Prostate gland (tissue), 2 donors: Measurements from ENCODE around the gene NIPAL3. TPM values are rescaled to one million over a fixed set of nuclear protein-coding genes. Genes with fewer than 3 reads are reported as not detected.
A peak's percentile ranks its signal among the peaks of the same experiment; 100 is the strongest.

Experiments used
- DNase-seq: peaks from one replicate; pipeline ENCODE4 v3.0.0-alpha.2; 2019; ENCODE audit warnings: low spot score
- H3K27ac ChIP-seq, 2 donors: fragments of 200-600 bp; sonication (generic); 2 replicates each; pipeline ENCODE4 v1.5.1; 2017 to 2019
- H3K27me3 ChIP-seq: fragments of 200-600 bp; sonication (generic); replicated peaks from 2 replicates; pipeline ENCODE4 v1.5.1; 2019; ENCODE audit not compliant: insufficient read depth
- H3K36me3 ChIP-seq, 2 donors: fragments of 200-600 bp; sonication (generic); 1 replicate in 1 of 2; 2 replicates in 1 of 2; pipeline versions ENCODE4 v1.5.1 to v1.8.1; 2017 to 2019
- H3K4me1 ChIP-seq: fragments of 200-600 bp; sonication (generic); replicated peaks from 2 replicates; pipeline ENCODE4 v1.5.1; 2019
- H3K4me3 ChIP-seq, 2 donors: fragments of 200-600 bp; sonication (generic); 2 replicates each; pipeline ENCODE4 v1.5.1; 2017 to 2019
- H3K9me3 ChIP-seq: fragments of 200-600 bp; sonication (generic); 2 replicates; pipeline ENCODE4 v1.5.1; 2017
- CTCF ChIP-seq, 4 experiments: fragments of 200-600 bp in 2 of 4; fragments of 450-650 bp in 2 of 4; sonication (generic) in 2 of 4; IDR thresholded peaks; 1 replicate in 3 of 4; 2 replicates in 1 of 4; pipeline ENCODE4 v1.5.1; 2016 to 2019; ENCODE audit warnings: antibody characterized with exemption in 4 of 4, mild to moderate bottlenecking in 2 of 4, moderate library complexity in 2 of 4
- POLR2A ChIP-seq: fragments of 450-650 bp; IDR thresholded peaks from one replicate; pipeline ENCODE4 v1.6.1; 2016; ENCODE audit warnings: antibody characterized with exemption, mild to moderate bottlenecking
- POLR2AphosphoS5 ChIP-seq: sonication (generic); formaldehyde crosslinking; IDR thresholded peaks from one replicate; pipeline ENCODE4 v1.6.1; 2017; ENCODE audit warnings: antibody characterized with exemption
- WGBS: methylation state at CpG from one replicate; pipeline ENCODE4 v1.1.5; 2018; 5-methylcytosine and 5-hydroxymethylcytosine counted together
- intact Hi-C: fragments of 100-400 bp; cut with DNase I; formaldehyde crosslinking; loops from one replicate; pipeline ENCODE4 v1.14.2; 2022
- total RNA-seq, 2 donors: library from RNA; depleted of rRNA; stranded (reverse); fragments of >200 nt; gene quantifications; one replicate each; pipeline ENCODE4 v1.1.0, GENCODE V29; 2016

NIPAL3 gene
- total RNA-seq, 2 donors from 2014 or later = 125 to 350 TPM

DNA sequence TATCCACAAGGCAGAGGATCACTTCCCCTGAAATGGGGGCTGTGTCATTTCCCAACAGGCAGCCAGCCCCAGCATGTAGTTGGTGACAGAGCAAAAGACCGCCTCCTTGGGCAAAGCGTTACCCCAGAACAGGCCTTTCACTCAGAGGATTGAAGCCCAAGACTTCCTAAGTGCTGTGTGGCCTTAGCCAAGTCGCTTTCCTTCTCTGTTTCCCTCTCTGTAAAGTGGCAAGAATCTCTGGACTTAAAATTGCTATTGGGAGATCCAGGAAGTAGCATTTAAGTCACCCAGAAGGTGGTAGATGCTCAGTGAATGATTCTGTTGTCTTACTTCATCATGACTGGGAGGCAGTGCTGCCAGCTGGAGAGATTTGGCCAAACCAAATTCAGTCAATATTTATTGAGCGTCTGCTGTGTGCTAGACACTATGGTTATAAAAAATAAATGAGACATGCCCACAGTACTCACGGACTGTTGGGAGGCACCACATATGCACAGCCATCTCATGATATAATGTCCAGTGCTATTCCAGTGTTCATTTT is 35.3 kb downstream of the NIPAL3 start:
- Histone ChIP-seq H3K27me3 (no peaks in the 10 kb centered on the region), H3K4me3 (no peak overlapping the region), H3K27ac (peak overlapping the region; percentile 29 to 71), H3K9me3 (no peaks in the 10 kb centered on the region), H3K4me1 (peaks cover 10% of the 10 kb centered on the region), H3K36me3 (peaks cover 0 to 4% of the 10 kb centered on the region in 2 donors)
- DNase-seq = peak; percentile 57
- intact Hi-C loops = no loop called here
- WGBS = 84% methylated on average over 5 of the region's 5 CpGs
- peak; percentile 72 for TF ChIP-seq POLR2AphosphoS5
- TF ChIP-seq POLR2A = no peak

- Histone ChIP-seq H3K27me3 (no peaks in the 10 kb centered on the region), H3K27ac (peak overlapping the region in 1 of 2 donors; percentile 71), H3K4me1 (peaks cover 10% of the 10 kb centered on the region), H3K36me3 (peaks cover 0 to 4% of the 10 kb centered on the region in 2 donors), H3K9me3 (no peaks in the 10 kb centered on the region), H3K4me3 (no peak overlapping the region)
- 58% methylated on average over 3 of the region's 3 CpGs for WGBS
- intact Hi-C loops = no loop called here
- TF ChIP-seq CTCF (IDR thresholded peaks at IDR 0.05) = no peak
- TF ChIP-seq POLR2AphosphoS5 = no peak
- TF ChIP-seq POLR2A = no peak
- DNase-seq = no peak
Measured at GRCh38 chr1:24451746-24452145, 36.1 kb downstream of the NIPAL3 start.

GRCh38 chr1:24452922-24453485 is 37.4 kb downstream of the NIPAL3 start:
- WGBS = 85% methylated on average over 7 of the region's 8 CpGs
- Histone ChIP-seq H3K27ac (peak overlapping the region in 1 of 2 donors; percentile 71), H3K4me3 (no peak overlapping the region), H3K27me3 (no peaks in the 10 kb centered on the region), H3K9me3 (no peaks in the 10 kb centered on the region), H3K36me3 (peaks cover 0 to 16% of the 10 kb centered on the region in 2 donors), H3K4me1 (peaks cover 7% of the 10 kb centered on the region)
- no peak for DNase-seq
- intact Hi-C loops = no loop called here
- TF ChIP-seq CTCF (IDR thresholded peaks at IDR 0.05) (no peak), POLR2A (no peak)

GRCh38 chr1:24454673-24455072 is 39.1 kb downstream of the NIPAL3 start:
- Histone ChIP-seq H3K4me1 (peaks cover 6% of the 10 kb centered on the region), H3K4me3 (no peak overlapping the region), H3K27me3 (no peaks in the 10 kb centered on the region), H3K27ac (peak overlapping the region in 1 of 2 donors; percentile 45), H3K9me3 (no peaks in the 10 kb centered on the region), H3K36me3 (peaks cover 0 to 16% of the 10 kb centered on the region in 2 donors)
- WGBS = 74% methylated on average over 5 of the region's 5 CpGs
- intact Hi-C loops = no loop called here
- TF ChIP-seq POLR2A = no peak
- no peak for TF ChIP-seq CTCF (IDR thresholded peaks at IDR 0.05)
- no peak for TF ChIP-seq POLR2AphosphoS5
- no peak for DNase-seq

GRCh38 chr1:24455272-24455671 is 39.7 kb downstream of the NIPAL3 start:
- 91% methylated on average over 5 of the region's 5 CpGs for WGBS
- Histone ChIP-seq H3K27ac (peak overlapping the region in 1 of 2 donors; percentile 45), H3K4me1 (peaks cover 6% of the 10 kb centered on the region), H3K36me3 (peaks cover 0 to 16% of the 10 kb centered on the region in 2 donors), H3K27me3 (no peaks in the 10 kb centered on the region), H3K9me3 (no peaks in the 10 kb centered on the region), H3K4me3 (no peak overlapping the region)
- no peak for DNase-seq
- intact Hi-C loops = no loop called here
- no peak for TF ChIP-seq POLR2AphosphoS5
- no peak for TF ChIP-seq CTCF (IDR thresholded peaks at IDR 0.05)
- TF ChIP-seq POLR2A = no peak
